NCI-H460 (cell line): ENCODE measurements around the gene CDC42SE2. TPM values are rescaled to one million over a fixed set of nuclear protein-coding genes. Genes with fewer than 3 reads are reported as not detected.
"Not testable (repeated sequence)": the region's sequence is repeated elsewhere in the genome, so short reads cannot be mapped to it uniquely, and the experiment has no call there.

Experiments used
- DNase-seq: peaks from one replicate; pipeline ENCODE4 v3.0.0-alpha.2; 2016; ENCODE audit warnings: low read depth; ENCODE audit errors: extremely low read depth
- total RNA-seq: library from RNA; depleted of rRNA; stranded (reverse); fragments of >200 nt; shearing (Covaris generic); gene quantifications from 2 replicates; pipeline ENCODE4 v1.2.3, GENCODE V29; 2014

The CDC42SE2 gene
- total RNA-seq, 1 experiment from 2014 or later, result 51.8 TPM

DNA sequence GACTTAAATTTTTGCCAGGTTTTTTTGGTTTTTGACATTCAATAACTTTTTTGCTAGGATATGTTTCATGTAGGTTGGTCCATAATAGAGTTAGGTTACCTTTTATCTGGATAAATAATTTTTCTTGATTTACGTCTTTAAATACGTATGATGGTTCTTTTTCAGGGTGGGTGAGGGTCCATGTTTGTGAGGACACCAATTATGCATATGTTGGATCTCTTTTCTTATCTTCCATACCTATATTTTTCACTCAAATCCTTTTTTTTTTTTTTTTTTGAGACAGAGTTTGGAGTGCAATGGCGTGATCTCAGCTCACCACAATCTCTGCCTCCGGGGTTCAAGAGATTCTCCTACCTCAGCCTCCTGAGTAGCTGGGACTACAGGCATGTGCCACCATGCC lies 17.3 kb upstream of the CDC42SE2 start:
- DNase-seq, result no peak

DNA sequence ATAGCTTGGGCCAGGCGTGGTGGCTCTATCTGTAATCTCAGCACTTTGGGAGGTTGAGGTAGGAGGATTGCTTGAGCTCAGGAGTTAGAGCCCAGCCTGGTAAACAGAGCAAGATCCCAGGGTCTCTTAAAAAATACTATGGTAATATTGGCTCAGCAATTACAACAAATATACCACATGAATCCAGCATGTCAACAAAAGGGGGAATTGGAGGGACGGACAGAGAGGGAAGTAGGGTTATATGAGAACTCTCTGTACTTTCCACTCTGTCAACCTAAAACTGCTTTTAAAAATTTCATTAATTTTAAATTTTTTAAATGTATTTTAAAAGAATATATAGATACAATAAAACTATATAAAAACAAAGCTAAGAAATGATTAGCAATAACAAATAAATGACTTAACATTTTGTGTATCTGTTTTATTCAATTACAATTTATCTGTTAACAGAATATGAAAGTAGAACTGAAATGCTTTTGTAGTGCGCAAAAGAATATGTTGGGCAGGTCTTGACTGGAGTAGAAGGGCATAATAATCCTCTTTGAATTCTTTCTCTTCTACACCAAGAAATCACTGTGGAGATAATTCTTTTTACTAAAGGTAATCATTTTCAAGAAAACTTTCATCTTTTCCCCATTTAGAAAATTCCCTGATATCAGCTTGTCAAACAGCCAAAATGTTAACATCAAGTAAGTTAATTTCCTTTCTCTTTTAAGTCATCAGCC lies 12.9 kb upstream of the CDC42SE2 start:
- DNase-seq, result no peak

DNA sequence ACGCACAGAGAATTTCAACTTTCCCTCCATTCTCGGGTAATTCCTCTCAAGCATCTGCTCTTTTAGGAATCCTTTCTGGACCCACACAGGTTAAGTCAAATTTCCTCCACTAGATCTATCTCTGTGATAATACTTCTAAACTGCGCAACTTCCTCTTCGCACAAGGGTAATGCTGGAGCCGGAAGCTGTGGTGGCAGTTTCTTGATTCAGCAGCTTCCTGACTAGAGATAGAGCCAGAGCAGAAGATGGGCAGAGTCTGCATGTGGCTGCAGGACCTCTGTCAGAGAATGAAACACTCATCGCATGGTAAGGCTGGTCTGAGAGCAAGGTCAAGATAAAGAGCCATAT lies 11.1 kb upstream of the CDC42SE2 start:
- no peak for DNase-seq

DNA sequence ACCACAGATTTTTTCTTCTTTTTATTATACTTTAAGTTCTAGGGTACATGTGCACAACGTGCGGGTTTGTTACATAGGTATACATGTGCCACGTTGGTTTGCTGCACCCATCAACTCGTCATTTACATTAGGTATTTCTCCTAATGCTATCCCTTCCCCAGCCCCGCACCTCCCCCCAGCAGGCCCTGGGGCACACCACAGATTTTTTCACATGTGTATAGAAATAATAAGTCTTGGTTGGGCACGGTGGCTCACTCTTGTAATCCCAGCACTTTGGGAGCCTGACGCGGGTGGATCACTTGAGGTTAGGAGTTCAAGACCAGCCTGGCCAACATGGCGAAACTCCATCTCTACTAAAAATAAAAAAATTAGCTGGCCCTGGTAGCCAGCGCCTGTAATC lies 9.8 kb upstream of the CDC42SE2 start:
- DNase-seq, result not testable (repeated sequence)

DNA sequence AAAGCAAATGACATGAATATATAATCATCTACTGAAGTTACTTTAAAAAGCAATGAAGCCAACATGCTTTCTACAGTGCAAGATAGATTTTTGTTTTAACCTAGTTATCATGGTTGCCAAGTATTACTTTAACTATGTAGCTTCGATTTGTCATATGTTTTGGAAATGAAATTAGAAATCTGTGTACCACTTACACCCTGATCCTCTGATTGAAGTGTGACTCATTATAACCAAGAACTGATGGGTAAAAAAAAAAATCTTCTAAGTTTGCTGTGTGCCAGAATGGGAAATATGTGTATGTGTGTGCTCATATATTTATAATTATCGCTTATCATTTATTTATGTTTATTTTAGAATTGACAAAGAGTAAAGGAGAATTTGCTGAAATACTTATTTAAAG lies 9.1 kb upstream of the CDC42SE2 start:
- DNase-seq, result no peak

- DNase-seq, result no peak
Observed at GRCh38 chr5:131256507-131256823, 7.4 kb upstream of the CDC42SE2 start.

- no peak for DNase-seq
Observed at GRCh38 chr5:131258733-131259132, 5.1 kb upstream of the CDC42SE2 start.

- no peak for DNase-seq
Observed at GRCh38 chr5:131259326-131259725, 4.5 kb upstream of the CDC42SE2 start.

- DNase-seq, result no peak
Observed at GRCh38 chr5:131260895-131261294, 3.0 kb upstream of the CDC42SE2 start.

GRCh38 chr5:131261483-131261882 lies 2.4 kb upstream of the CDC42SE2 start:
- no peak for DNase-seq

DNA sequence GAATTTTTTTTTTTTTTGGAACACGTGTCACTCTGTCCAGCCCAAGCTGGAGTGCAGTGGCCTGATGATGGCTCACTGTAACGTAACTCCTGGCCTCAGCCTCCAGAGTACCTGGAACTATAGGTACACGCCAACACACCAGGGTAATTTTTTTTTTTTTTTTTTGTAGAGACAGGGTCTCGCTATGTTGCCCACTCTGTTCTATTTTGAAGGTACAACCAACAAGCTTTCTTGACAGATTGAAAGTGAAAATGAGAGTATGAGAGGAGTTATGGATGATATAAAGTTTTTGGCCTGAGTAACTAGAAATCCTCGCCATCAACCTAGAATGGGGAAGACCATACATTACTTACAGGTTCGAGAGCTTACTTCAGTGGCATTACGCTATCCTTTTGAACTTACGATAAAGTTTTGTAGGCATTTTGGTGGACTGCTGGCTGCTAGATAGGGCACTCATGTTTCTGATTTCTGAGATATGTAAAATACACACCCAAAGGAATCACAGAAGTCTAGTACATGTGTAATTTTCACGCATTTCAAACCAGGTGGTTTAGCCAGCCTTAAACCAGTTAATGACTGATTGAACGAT lies 806 bp upstream of the CDC42SE2 start:
- no peak for DNase-seq

GRCh38 chr5:131264451-131265099 lies 722 bp downstream of the CDC42SE2 start:
- DNase-seq, result no peak

DNA sequence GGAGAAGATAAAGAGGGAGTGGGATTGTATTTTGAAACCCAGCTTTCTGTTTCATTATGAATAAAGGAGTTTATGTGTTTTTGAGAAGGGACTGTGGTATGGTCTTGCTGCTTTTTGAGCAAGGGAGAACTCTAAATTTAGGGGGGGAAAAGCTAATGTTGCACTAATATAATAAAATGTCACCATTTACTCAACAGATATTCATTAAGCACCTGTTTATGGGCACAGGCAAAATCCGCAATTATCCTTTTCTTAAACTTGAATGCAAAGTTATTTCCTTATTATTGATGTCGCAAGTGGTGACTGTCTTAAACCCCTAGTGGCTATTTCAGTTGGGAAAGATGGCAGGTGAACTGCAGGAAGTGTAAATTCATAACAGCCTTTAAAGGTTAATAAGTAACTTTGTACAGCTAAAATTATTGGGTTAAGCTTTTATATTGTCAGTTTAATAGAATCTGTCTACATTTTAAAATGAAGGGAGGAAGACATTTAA lies 1.5 kb downstream of the CDC42SE2 start:
- no peak for DNase-seq

GRCh38 chr5:131266370-131267060 lies 2.7 kb downstream of the CDC42SE2 start:
- DNase-seq, result no peak

DNA sequence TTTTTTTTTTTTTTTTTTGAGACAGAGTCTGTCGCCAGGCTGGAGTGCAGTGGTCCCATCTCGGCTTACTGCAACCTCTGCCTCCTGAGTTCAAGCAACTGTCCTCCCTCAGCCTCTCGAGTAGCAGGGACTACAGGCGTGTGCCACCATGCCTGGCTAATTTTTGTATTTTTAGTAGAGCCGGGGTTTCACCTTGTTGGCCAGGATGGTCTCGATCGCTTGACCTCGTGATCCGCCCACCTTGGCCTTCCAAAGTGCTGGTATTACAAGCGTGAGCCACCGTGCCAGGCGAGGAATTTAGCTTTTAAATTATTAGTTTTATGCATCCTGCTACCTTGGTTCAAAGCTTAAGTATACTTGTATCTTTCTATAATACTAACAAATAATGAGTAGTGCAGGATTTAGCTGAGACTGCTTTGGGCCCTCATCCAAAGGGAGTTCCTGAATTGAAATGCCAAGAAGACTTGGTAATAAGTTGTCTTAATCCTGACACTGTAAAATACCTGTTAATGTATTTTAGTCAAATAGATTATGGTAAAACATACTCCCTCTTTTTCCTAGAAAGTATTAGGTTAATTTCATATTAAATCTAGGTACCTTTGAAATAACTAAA lies 5.0 kb downstream of the CDC42SE2 start:
- DNase-seq, result no peak

- no peak for DNase-seq
Observed at GRCh38 chr5:131270809-131271208, 7.0 kb downstream of the CDC42SE2 start.

DNA sequence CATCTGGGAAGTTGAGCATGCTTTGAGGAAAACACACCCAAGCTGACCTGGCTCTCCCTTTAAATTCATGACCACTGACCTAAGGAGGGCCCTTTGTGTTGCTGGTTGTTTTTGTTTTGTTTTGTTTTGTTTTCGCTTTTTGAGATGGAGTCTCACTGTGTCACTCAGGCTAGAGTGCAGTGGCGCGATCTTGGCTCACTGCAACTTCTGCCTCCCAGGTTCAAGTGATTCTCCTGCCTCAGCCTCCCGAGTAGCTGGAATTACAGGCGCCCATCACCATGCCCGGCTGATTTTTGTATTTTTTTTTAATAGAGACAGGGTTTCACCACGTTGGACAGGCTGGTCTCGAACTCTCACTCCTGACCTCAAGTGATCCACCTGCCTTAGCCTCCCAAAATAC lies 8.0 kb downstream of the CDC42SE2 start:
- DNase-seq, result not testable (repeated sequence)

DNA sequence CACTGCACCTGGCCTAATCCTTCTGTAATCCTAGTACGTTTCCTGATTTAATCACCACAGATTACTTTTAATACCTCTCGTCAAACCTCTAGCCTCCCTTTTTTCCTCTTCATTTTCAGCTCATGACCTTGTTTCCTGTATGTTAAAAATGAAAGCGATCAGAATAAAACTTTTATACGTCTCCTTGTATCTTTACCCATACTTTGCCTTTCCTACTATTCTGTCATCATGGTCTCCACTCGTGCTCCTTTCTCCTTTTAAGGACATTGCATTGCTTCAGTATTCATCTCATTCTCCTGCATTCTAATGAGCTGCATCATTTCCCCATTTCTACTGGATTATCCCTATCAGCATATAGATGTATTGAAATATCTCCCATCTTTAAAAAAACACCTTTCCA lies 8.5 kb downstream of the CDC42SE2 start:
- DNase-seq, result no peak

- no peak for DNase-seq
Observed at GRCh38 chr5:131272724-131273123, 8.9 kb downstream of the CDC42SE2 start.

GRCh38 chr5:131274326-131275063 lies 10.6 kb downstream of the CDC42SE2 start:
- DNase-seq, result no peak
